H9 (cell line): Measurements from ENCODE around the gene IL1RAPL1. TPM values are rescaled to one million over a fixed set of nuclear protein-coding genes. Genes with fewer than 3 reads are reported as not detected.

Experiments used
- DNase-seq: peaks from one replicate; pipeline ENCODE4 v3.0.0-alpha.2; 2017
- H2AFZ ChIP-seq: one replicate; pipeline ENCODE4 v1.6.1; 2013; ENCODE audit warnings: mild to moderate bottlenecking, low read length, control low read depth, moderate library complexity
- H2AK5ac ChIP-seq: 2 replicates; pipeline ENCODE4 v1.6.1; 2013; ENCODE audit warnings: low read length, control low read depth, mixed read lengths; ENCODE audit not compliant: insufficient read length
- H2BK120ac ChIP-seq: one replicate; pipeline ENCODE4 v1.6.1; 2013; ENCODE audit warnings: low read depth, mild to moderate bottlenecking, low read length, control low read depth, inconsistent platforms; ENCODE audit not compliant: poor library complexity, severe bottlenecking
- H2BK12ac ChIP-seq: 2 replicates; pipeline ENCODE4 v1.6.1; 2013; ENCODE audit warnings: low read length, control low read depth, mixed read lengths, low read depth; ENCODE audit not compliant: insufficient read length
- H2BK15ac ChIP-seq: 2 replicates; pipeline ENCODE4 v1.6.1; 2013; ENCODE audit warnings: low read depth, low read length, control low read depth
- H2BK20ac ChIP-seq: one replicate; pipeline ENCODE4 v1.6.1; 2013; ENCODE audit warnings: low read depth, mild to moderate bottlenecking, low read length, control low read depth, inconsistent platforms; ENCODE audit not compliant: poor library complexity, severe bottlenecking
- H2BK5ac ChIP-seq: 2 replicates; pipeline ENCODE4 v1.6.1; 2013; ENCODE audit warnings: low read length, control low read depth, mixed read lengths; ENCODE audit not compliant: insufficient read length
- H3K14ac ChIP-seq: 2 replicates; pipeline ENCODE4 v1.6.1; 2013; ENCODE audit warnings: low read length, control low read depth; ENCODE audit not compliant: insufficient read depth
- H3K18ac ChIP-seq: 2 replicates; pipeline ENCODE4 v1.6.1; 2013; ENCODE audit warnings: low read depth, mild to moderate bottlenecking, mixed read lengths, low read length, control low read depth; ENCODE audit not compliant: insufficient read length
- H3K23ac ChIP-seq: 2 replicates; pipeline ENCODE4 v1.6.1; 2013; ENCODE audit warnings: low read length, control low read depth, mixed read lengths, low read depth; ENCODE audit not compliant: insufficient read length
- H3K23me2 ChIP-seq: 2 replicates; pipeline ENCODE4 v1.6.1; 2013; ENCODE audit warnings: low read depth, mild to moderate bottlenecking, mixed read lengths, low read length, control low read depth; ENCODE audit not compliant: insufficient read length, poor library complexity, severe bottlenecking
- H3K27ac ChIP-seq: 2 replicates; pipeline ENCODE4 v1.5.1; 2013; ENCODE audit warnings: low read length, control low read depth, mixed read lengths, low read depth; ENCODE audit not compliant: insufficient read length
- H3K27me3 ChIP-seq: 2 replicates; pipeline ENCODE4 v1.6.1; 2013; ENCODE audit warnings: low read length, control low read depth, inconsistent platforms; ENCODE audit not compliant: insufficient read depth
- H3K4ac ChIP-seq: 2 replicates; pipeline ENCODE4 v1.6.1; 2013; ENCODE audit warnings: low read depth, mild to moderate bottlenecking, control low read depth, inconsistent platforms, low read length, moderate library complexity
- H3K4me1 ChIP-seq: 2 replicates; pipeline ENCODE4 v1.6.1; 2013; ENCODE audit warnings: low read length, control low read depth, inconsistent platforms; ENCODE audit not compliant: insufficient read depth
- H3K4me2 ChIP-seq: 2 replicates; pipeline ENCODE4 v1.6.1; 2013; ENCODE audit warnings: low read length, control low read depth, mixed read lengths; ENCODE audit not compliant: insufficient read length, insufficient read depth
- H3K56ac ChIP-seq: 2 replicates; pipeline ENCODE4 v1.6.1; 2013; ENCODE audit warnings: low read depth, mild to moderate bottlenecking, mixed read lengths, low read length, control low read depth; ENCODE audit not compliant: insufficient read length
- H3K79me1 ChIP-seq: 2 replicates; pipeline ENCODE4 v1.6.1; 2013; ENCODE audit warnings: low read depth, mild to moderate bottlenecking, moderate library complexity, low read length, control low read depth, inconsistent platforms; ENCODE audit not compliant: insufficient read depth, poor library complexity, severe bottlenecking
- H3K79me2 ChIP-seq: 2 replicates; pipeline ENCODE4 v1.6.1; 2013; ENCODE audit warnings: low read length, control low read depth, inconsistent platforms; ENCODE audit not compliant: insufficient read depth
- H3K9ac ChIP-seq: 2 replicates; pipeline ENCODE4 v1.6.1; 2013; ENCODE audit warnings: low read length, control low read depth, mixed read lengths; ENCODE audit not compliant: insufficient read length; ENCODE audit errors: extremely low read depth
- H3K9me3 ChIP-seq: one replicate; pipeline ENCODE4 v1.6.1; 2013; ENCODE audit warnings: low read depth, low read length, inconsistent platforms; ENCODE audit not compliant: control insufficient read depth
- H3T11ph ChIP-seq: one replicate; pipeline ENCODE4 v1.6.1; 2013; ENCODE audit warnings: mild to moderate bottlenecking, low read length, control low read depth, inconsistent platforms
- H4K20me1 ChIP-seq: one replicate; pipeline ENCODE4 v1.6.1; 2013; ENCODE audit not compliant: control insufficient read depth, insufficient read length, insufficient read depth
- H4K5ac ChIP-seq: 2 replicates; pipeline ENCODE4 v1.6.1; 2013; ENCODE audit warnings: low read depth, mild to moderate bottlenecking, mixed read lengths, low read length, control low read depth; ENCODE audit not compliant: insufficient read length
- H4K8ac ChIP-seq: replicated peaks from 2 replicates; pipeline ENCODE4 v1.6.1; 2013; ENCODE audit warnings: low read length, control low read depth, mixed read lengths, low read depth; ENCODE audit not compliant: insufficient read length
- H4K91ac ChIP-seq: 2 replicates; pipeline ENCODE4 v1.6.1; 2013; ENCODE audit warnings: low read depth, mild to moderate bottlenecking, moderate library complexity, mixed read lengths, low read length, control low read depth; ENCODE audit not compliant: insufficient read length
- H3K27ac Mint-ChIP-seq, 3 experiments: 2 replicates in 2 of 3; 3 replicates in 1 of 3; pipeline ENCODE4 v1.8.0; 2020 to 2021; ENCODE audit warnings: mixed read lengths in 3 of 3, mild to moderate bottlenecking in 1 of 3, moderate library complexity in 1 of 3
- H3K27me3 Mint-ChIP-seq: 2 replicates; pipeline ENCODE4 v1.8.0; 2021; ENCODE audit warnings: low read depth, mild to moderate bottlenecking, moderate library complexity, mixed read lengths
- H3K36me3 Mint-ChIP-seq, 3 experiments: 2 replicates in 2 of 3; 3 replicates in 1 of 3; pipeline ENCODE4 v1.8.0; 2020 to 2021; ENCODE audit warnings: low read depth in 3 of 3, mixed read lengths in 3 of 3; ENCODE audit not compliant: insufficient read depth in 1 of 3
- H3K4me1 Mint-ChIP-seq, 2 experiments: 2 replicates each; pipeline ENCODE4 v1.8.0; 2020; ENCODE audit warnings: mixed read lengths in 2 of 2
- H3K4me3 Mint-ChIP-seq, 2 experiments: 2 replicates in 1 of 2; 3 replicates in 1 of 2; pipeline ENCODE4 v1.8.0; 2020 to 2021; ENCODE audit warnings: mild to moderate bottlenecking in 2 of 2, mixed read lengths in 2 of 2, moderate library complexity in 1 of 2
- H3K9me3 Mint-ChIP-seq, 2 experiments: 2 replicates in 1 of 2; 3 replicates in 1 of 2; pipeline ENCODE4 v1.8.0; 2020; ENCODE audit warnings: mild to moderate bottlenecking in 2 of 2, mixed read lengths in 2 of 2, moderate library complexity in 1 of 2
- WGBS: extraction: QIAGEN DNeasy Blood & Tissue Kit; methylation state at CpG from one replicate; pipeline ENCODE4 v1.1.7; 2013; ENCODE audit warnings: missing lambda C conversion rate, low lambda C conversion rate, mixed read lengths; ENCODE audit not compliant: insufficient read length; ENCODE audit errors: extremely low coverage; 5-methylcytosine and 5-hydroxymethylcytosine counted together
- total RNA-seq: library from RNA; stranded (reverse); gene quantifications from 2 replicates; pipeline ENCODE4 v1.2.1, GENCODE V29; 2021
- TF ChIP-seq, protein P1 (sequence below): fragments of 200-600 bp; sonication (generic); conservative IDR thresholded peaks from 3 replicates; pipeline ENCODE4 v1.8.0; 2021; ENCODE audit warnings: antibody characterized with exemption, mild to moderate bottlenecking

IL1RAPL1 gene
- total RNA-seq, 1 experiment from 2014 or later, result 0.31 TPM

- Histone ChIP-seq H3K27ac (no peak overlapping the region), H4K5ac (no peak overlapping the region), H3K23me2 (no peaks in the 10 kb centered on the region), H3T11ph (no peak overlapping the region), H3K4ac (no peak overlapping the region), H2AFZ (no peak overlapping the region), H3K79me2 (no peaks in the 10 kb centered on the region), H4K20me1 (no peaks in the 10 kb centered on the region), H3K4me1 (no peaks in the 10 kb centered on the region), H2AK5ac (no peak overlapping the region), H3K27me3 (no peaks in the 10 kb centered on the region), H3K9me3 (no peaks in the 10 kb centered on the region), H2BK5ac (no peak overlapping the region), H2BK20ac (no peak overlapping the region), H3K9ac (no peak overlapping the region), H2BK15ac (no peak overlapping the region), H4K8ac (no peak overlapping the region), H3K14ac (no peak overlapping the region), H4K91ac (no peak overlapping the region), H2BK12ac (no peak overlapping the region), H3K4me2 (no peak overlapping the region), H3K79me1 (no peaks in the 10 kb centered on the region), H2BK120ac (no peak overlapping the region), H3K23ac (no peak overlapping the region), H3K18ac (no peak overlapping the region), H3K56ac (no peak overlapping the region)
- WGBS, result no CpG with 5 or more reads among the region's 1 CpG
- Mint-ChIP-seq H3K9me3 (peaks cover 0 to 34% of the 10 kb centered on the region in 2 experiments; a peak in 3 of 5 replicates), H3K27ac (no peak overlapping the region), H3K4me3 (no peak overlapping the region), H3K36me3 (no peaks in the 10 kb centered on the region), H3K4me1 (no peaks in the 10 kb centered on the region), H3K27me3 (no peaks in the 10 kb centered on the region)
- TF ChIP-seq, protein P1, sequence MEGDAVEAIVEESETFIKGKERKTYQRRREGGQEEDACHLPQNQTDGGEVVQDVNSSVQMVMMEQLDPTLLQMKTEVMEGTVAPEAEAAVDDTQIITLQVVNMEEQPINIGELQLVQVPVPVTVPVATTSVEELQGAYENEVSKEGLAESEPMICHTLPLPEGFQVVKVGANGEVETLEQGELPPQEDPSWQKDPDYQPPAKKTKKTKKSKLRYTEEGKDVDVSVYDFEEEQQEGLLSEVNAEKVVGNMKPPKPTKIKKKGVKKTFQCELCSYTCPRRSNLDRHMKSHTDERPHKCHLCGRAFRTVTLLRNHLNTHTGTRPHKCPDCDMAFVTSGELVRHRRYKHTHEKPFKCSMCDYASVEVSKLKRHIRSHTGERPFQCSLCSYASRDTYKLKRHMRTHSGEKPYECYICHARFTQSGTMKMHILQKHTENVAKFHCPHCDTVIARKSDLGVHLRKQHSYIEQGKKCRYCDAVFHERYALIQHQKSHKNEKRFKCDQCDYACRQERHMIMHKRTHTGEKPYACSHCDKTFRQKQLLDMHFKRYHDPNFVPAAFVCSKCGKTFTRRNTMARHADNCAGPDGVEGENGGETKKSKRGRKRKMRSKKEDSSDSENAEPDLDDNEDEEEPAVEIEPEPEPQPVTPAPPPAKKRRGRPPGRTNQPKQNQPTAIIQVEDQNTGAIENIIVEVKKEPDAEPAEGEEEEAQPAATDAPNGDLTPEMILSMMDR, result no peak
- no peak for DNase-seq
Measured at GRCh38 chrX:29627833-29628232, 1040.6 kb downstream of the IL1RAPL1 start.
